Hepatocyte (in vitro differentiated cells): Measurements from ENCODE around the gene IKZF2.

Experiments used
- CTCF ChIP-seq: fragments of 200-600 bp; sonication (generic); IDR thresholded peaks from 2 replicates; pipeline ENCODE4 v1.5.1; 2016; ENCODE audit warnings: antibody characterized with exemption, mild to moderate bottlenecking; ENCODE audit not compliant: poor library complexity
- EZH2 ChIP-seq: fragments of 200-600 bp; sonication (generic); IDR thresholded peaks from 2 replicates; pipeline ENCODE4 v1.6.1; 2016; ENCODE audit warnings: antibody characterized with exemption, mild to moderate bottlenecking, borderline replicate concordance

- TF ChIP-seq EZH2 = no peak
- no peak for TF ChIP-seq CTCF
Measured at GRCh38 chr2:213101692-213102460, 49.5 kb downstream of the IKZF2 start.
